Gastrocnemius medialis (tissue), 4 donors: ENCODE measurements around the gene CORO6.

ENCODE experiments used
- POLR2A ChIP-seq, 2 donors: fragments of 450-650 bp; IDR thresholded peaks; one replicate each; pipeline ENCODE4 v1.6.1; 2017; ENCODE audit warnings: antibody characterized with exemption in 2 of 2, mild to moderate bottlenecking in 2 of 2, moderate library complexity in 2 of 2
- TF ChIP-seq, protein P1 (sequence below), 5 experiments: fragments of 450-650 bp in 3 of 5; fragments of 200-600 bp in 2 of 5; sonication (generic) in 2 of 5; IDR thresholded peaks in 4 of 5; conservative IDR thresholded peaks in 1 of 5; 1 replicate in 4 of 5; 2 replicates in 1 of 5; pipeline ENCODE4 v1.5.1; 2016 to 2019; ENCODE audit warnings: antibody characterized with exemption in 5 of 5, mild to moderate bottlenecking in 3 of 5, moderate library complexity in 3 of 5

DNA sequence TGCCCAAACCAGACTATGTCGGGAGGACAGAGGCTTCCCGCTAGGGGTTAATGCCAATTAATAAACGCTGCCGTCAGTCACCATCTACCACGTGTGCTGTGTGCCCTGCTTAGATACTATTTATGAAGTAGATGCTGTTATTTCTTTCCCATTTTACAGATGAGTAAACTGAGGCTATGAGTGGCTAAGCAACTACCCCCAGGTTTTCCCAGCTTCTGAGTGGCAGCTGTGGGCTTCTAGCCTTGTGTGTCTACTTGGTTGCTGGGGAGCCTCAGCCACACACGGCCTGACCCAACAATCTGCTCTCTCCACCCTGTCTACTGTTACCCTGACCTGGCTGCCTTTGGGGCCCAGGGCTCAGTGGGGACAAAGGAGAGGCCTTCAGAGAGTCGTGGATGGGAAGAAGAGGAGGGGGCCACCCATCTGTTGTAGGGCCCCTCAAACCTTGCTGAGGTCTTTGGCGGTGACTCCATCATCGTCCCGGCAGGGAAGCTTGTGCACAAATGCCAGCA is 40.4 kb downstream of the CORO6 start:
- TF ChIP-seq, protein P1, sequence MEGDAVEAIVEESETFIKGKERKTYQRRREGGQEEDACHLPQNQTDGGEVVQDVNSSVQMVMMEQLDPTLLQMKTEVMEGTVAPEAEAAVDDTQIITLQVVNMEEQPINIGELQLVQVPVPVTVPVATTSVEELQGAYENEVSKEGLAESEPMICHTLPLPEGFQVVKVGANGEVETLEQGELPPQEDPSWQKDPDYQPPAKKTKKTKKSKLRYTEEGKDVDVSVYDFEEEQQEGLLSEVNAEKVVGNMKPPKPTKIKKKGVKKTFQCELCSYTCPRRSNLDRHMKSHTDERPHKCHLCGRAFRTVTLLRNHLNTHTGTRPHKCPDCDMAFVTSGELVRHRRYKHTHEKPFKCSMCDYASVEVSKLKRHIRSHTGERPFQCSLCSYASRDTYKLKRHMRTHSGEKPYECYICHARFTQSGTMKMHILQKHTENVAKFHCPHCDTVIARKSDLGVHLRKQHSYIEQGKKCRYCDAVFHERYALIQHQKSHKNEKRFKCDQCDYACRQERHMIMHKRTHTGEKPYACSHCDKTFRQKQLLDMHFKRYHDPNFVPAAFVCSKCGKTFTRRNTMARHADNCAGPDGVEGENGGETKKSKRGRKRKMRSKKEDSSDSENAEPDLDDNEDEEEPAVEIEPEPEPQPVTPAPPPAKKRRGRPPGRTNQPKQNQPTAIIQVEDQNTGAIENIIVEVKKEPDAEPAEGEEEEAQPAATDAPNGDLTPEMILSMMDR (IDR thresholded peaks at IDR 0.05 in 4 of 5, conservative IDR thresholded peaks at IDR 0.05 in 1 of 5), result no peak
- no peak for TF ChIP-seq POLR2A (IDR thresholded peaks at IDR 0.05)
